T-cell (primary cell): ENCODE measurements around the gene C8A. TPM values are rescaled to one million over a fixed set of nuclear protein-coding genes. Genes with fewer than 3 reads are reported as not detected.

ENCODE experiments used
- ATAC-seq, 4 experiments: fragments of 200-7000 bp in 3 of 4; fragments of 150-1000 bp in 1 of 4; cut with Tn5 transposase; replicated peaks in 1 of 4; 1 replicate in 3 of 4; 2 replicates in 1 of 4; pipeline ENCODE4 v1.10.0; 2021; ENCODE audit warnings: moderate library complexity in 3 of 4, mild to moderate bottlenecking in 2 of 4, moderate number of reproducible peaks in 1 of 4
- CTCF ChIA-PET, 2 donors: fragments of 300-600 bp; sonication (Branson Sonifier 250); formaldehyde crosslinking; loops; one replicate each; lab custom pipeline; 2022; ENCODE audit warnings: antibody characterized with exemption in 2 of 2; lab: Charles Lee
- POLR2A ChIA-PET, 2 donors: fragments of 300-600 bp; sonication (Branson Sonifier 250); formaldehyde crosslinking; loops; one replicate each; lab custom pipeline; 2022; ENCODE audit warnings: antibody characterized with exemption in 2 of 2; lab: Charles Lee
- DNase-seq, 35 experiments: peaks; one replicate each; pipeline versions ENCODE4 v3.0.0 to v3.0.0-alpha.2; 2013 to 2023
- H3K27ac ChIP-seq: one replicate; pipeline ENCODE4 v1.5.1; 2013; ENCODE audit warnings: low read length
- H3K27me3 ChIP-seq, 2 experiments: replicated peaks in 1 of 2; 1 replicate in 1 of 2; 2 replicates in 1 of 2; pipeline versions ENCODE4 v1.6.1 to v1.7.0; 2013; ENCODE audit warnings: low read length in 1 of 2, mixed read lengths in 1 of 2; ENCODE audit not compliant: control insufficient read depth in 2 of 2, insufficient read depth in 2 of 2; ENCODE audit errors: extremely low read depth in 1 of 2
- H3K36me3 ChIP-seq, 2 donors: 1 replicate in 1 of 2; 2 replicates in 1 of 2; pipeline versions ENCODE4 v1.6.1 to v1.7.0; 2013; ENCODE audit warnings: low read length in 1 of 2; ENCODE audit not compliant: control insufficient read depth in 2 of 2, insufficient read depth in 1 of 2; ENCODE audit errors: extremely low read depth in 1 of 2
- H3K4me1 ChIP-seq, 2 experiments: 1 replicate in 1 of 2; 2 replicates in 1 of 2; pipeline versions ENCODE4 v1.6.1 to v1.7.0; 2013; ENCODE audit warnings: low read length in 2 of 2, mixed read lengths in 1 of 2; ENCODE audit not compliant: insufficient read depth in 2 of 2, control insufficient read depth in 1 of 2; ENCODE audit errors: extremely low read depth in 1 of 2
- H3K4me3 ChIP-seq, 2 donors: 1 replicate in 1 of 2; 2 replicates in 1 of 2; pipeline versions ENCODE4 v1.5.1 to v1.7.0; 2013; ENCODE audit warnings: mild to moderate bottlenecking in 2 of 2, low read length in 1 of 2, moderate library complexity in 1 of 2; ENCODE audit not compliant: control insufficient read depth in 1 of 2; ENCODE audit errors: extremely low read depth in 1 of 2
- H3K9me3 ChIP-seq: 2 replicates; pipeline ENCODE4 v1.7.0; 2013
- H3K27ac Mint-ChIP-seq, 2 donors: one replicate each; pipeline ENCODE4 v1.8.0; 2020 to 2021; ENCODE audit warnings: mild to moderate bottlenecking in 2 of 2, mixed read lengths in 2 of 2
- H3K27me3 Mint-ChIP-seq, 2 donors: one replicate each; pipeline ENCODE4 v1.8.0; 2021 to 2022; ENCODE audit warnings: mixed read lengths in 2 of 2
- H3K36me3 Mint-ChIP-seq: one replicate; pipeline ENCODE4 v1.8.0; 2021; ENCODE audit warnings: mixed read lengths
- H3K4me1 Mint-ChIP-seq, 3 donors: one replicate each; pipeline ENCODE4 v1.8.0; 2020 to 2022; ENCODE audit warnings: mixed read lengths in 3 of 3, mild to moderate bottlenecking in 1 of 3
- H3K4me3 Mint-ChIP-seq, 3 donors: one replicate each; pipeline ENCODE4 v1.8.0; 2020 to 2022; ENCODE audit warnings: mild to moderate bottlenecking in 3 of 3, mixed read lengths in 3 of 3, moderate library complexity in 3 of 3
- H3K9me3 Mint-ChIP-seq, 3 donors: one replicate each; pipeline ENCODE4 v1.8.0; 2020 to 2022; ENCODE audit warnings: mixed read lengths in 3 of 3
- WGBS: methylation state at CpG from one replicate; pipeline ENCODE4 v1.1.5; 2013; ENCODE audit warnings: missing lambda C conversion rate; ENCODE audit not compliant: insufficient coverage; 5-methylcytosine and 5-hydroxymethylcytosine counted together
- total RNA-seq, 35 experiments: library from RNA in 6 of 35; stranded (reverse) in 6 of 35; fragments of 120-200 nt in 1 of 35; gene quantifications; one replicate each; pipeline versions ENCODE4 v1.2.1 to v1.2.4 and lab custom pipeline; 2013 to 2026

Gene C8A
- total RNA-seq, 5 donors from 2014 or later (not counting 1 experiment from before 2014, with no cell fraction given) = 0.12 TPM; not detected in 4

DNA sequence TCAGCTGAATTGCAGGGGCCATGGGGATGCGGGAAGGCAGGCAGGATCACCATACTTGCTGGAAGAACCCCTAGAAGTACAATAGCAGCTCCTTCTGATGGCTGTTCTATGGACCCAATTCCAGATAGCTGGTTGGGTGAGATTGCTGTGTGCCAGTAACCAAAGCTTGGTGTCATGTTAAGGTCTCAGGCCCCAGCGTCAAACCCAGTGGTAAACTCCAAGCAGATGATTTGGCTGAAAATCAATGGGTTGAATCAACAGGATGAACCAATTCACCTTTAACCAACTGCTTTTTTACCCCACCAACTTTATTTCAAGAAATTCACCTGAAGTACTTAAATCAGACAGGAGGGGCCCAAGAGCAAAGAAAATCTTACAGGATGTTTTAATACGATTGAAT lies 73.4 kb downstream of the C8A start:
- ChIA-PET CTCF (no interaction called here), POLR2A (no interaction called here)
- Mint-ChIP-seq H3K9me3 (peaks cover 0 to 7% (median 5%) of the 10 kb centered on the region in 3 donors), H3K27ac (no peak overlapping the region), H3K4me3 (no peak overlapping the region), H3K27me3 (peaks cover 4% of the 10 kb centered on the region in 2 donors), H3K4me1 (no peaks in the 10 kb centered on the region), H3K36me3 (no peaks in the 10 kb centered on the region)
- 83% methylated on average over 1 of the region's 3 CpGs for WGBS
- H3K4me1 ChIP-seq = no peaks in the 10 kb centered on the region
- no peaks in the 10 kb centered on the region for H3K27me3 ChIP-seq
- ATAC-seq (no peak), DNase-seq (no peak)
- no peak overlapping the region for H3K4me3 ChIP-seq
- no peaks in the 10 kb centered on the region for H3K36me3 ChIP-seq
- H3K9me3 ChIP-seq = no peaks in the 10 kb centered on the region
- H3K27ac ChIP-seq = no peak overlapping the region

DNA sequence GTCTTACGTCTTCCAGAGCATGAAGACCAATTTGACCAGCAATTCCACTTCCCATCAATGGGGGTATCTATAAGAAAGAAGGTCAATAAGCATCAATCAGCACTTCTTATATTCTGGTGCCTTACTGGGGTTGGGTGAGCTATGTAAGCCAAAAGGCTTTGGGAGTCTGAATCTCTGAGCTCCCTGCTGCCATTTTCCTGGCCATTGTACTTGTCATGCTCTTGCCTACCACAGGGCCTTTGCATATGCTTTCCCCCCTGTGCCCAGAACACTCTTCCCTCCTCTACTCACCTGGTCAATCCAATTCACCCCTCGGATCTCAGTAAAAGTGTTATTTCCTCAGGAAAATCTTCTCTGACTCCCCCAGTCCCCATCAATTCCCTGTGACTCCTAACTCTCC lies 74.9 kb downstream of the C8A start:
- ChIA-PET POLR2A (no interaction called here), CTCF (no interaction called here)
- WGBS = 63% methylated on average over 1 of the region's 2 CpGs

DNA sequence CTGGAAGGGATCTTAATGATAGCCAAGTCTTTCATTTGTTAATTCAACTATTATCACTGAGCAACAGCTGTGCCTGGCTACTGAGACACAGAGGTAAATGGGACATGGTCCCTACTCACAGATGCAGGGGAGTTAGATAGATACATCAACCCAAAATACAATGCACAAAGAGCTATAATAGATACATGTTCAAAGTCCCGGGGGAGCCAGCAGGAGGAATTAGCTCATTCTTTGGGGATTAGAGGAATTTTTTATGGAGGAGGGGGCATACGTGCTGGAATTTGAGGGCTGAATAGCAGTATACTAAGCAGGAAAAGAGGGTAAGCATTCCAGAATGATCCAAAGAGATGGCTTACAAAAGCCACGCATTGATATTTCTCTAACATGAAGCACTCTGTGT lies 76.6 kb downstream of the C8A start:
- no peaks in the 10 kb centered on the region for H3K4me1 Mint-ChIP-seq
- ChIA-PET POLR2A (no interaction called here), CTCF (no interaction called here)
- peaks cover 0 to 5% (median 4%) of the 10 kb centered on the region in 3 donors for H3K9me3 Mint-ChIP-seq
- H3K36me3 ChIP-seq = no peaks in the 10 kb centered on the region
- H3K36me3 Mint-ChIP-seq = no peaks in the 10 kb centered on the region
- H3K27me3 Mint-ChIP-seq = no peaks in the 10 kb centered on the region
- WGBS = no CpG with 5 or more reads among the region's 3 CpGs
- H3K4me1 ChIP-seq = no peaks in the 10 kb centered on the region
- H3K27me3 ChIP-seq = no peaks in the 10 kb centered on the region
- no peaks in the 10 kb centered on the region for H3K9me3 ChIP-seq
- H3K4me3 ChIP-seq = no peak overlapping the region
- ATAC-seq = no peak
- H3K27ac Mint-ChIP-seq = no peak overlapping the region
- DNase-seq = no peak
- H3K27ac ChIP-seq = no peak overlapping the region
- no peak overlapping the region for H3K4me3 Mint-ChIP-seq

More for the DNA sequence above, 74.9 kb downstream of the C8A start:
- Histone ChIP-seq H3K36me3 (no peaks in the 10 kb centered on the region), H3K27me3 (no peaks in the 10 kb centered on the region), H3K9me3 (no peaks in the 10 kb centered on the region), H3K4me3 (no peak overlapping the region), H3K4me1 (no peaks in the 10 kb centered on the region), H3K27ac (no peak overlapping the region)
- H3K4me1 Mint-ChIP-seq = no peaks in the 10 kb centered on the region
- H3K27ac Mint-ChIP-seq = no peak overlapping the region
- no peak for ATAC-seq
- H3K27me3 Mint-ChIP-seq = no peaks in the 10 kb centered on the region
- H3K9me3 Mint-ChIP-seq = peaks cover 0 to 5% (median 4%) of the 10 kb centered on the region in 3 donors
- DNase-seq = no peak
- H3K4me3 Mint-ChIP-seq = no peak overlapping the region
- H3K36me3 Mint-ChIP-seq = no peaks in the 10 kb centered on the region

GRCh38 chr1:56931686-56932085 lies 77.1 kb downstream of the C8A start:
- H3K4me1 Mint-ChIP-seq = no peaks in the 10 kb centered on the region
- WGBS = 60% methylated on average over 1 of the region's 3 CpGs

DNA sequence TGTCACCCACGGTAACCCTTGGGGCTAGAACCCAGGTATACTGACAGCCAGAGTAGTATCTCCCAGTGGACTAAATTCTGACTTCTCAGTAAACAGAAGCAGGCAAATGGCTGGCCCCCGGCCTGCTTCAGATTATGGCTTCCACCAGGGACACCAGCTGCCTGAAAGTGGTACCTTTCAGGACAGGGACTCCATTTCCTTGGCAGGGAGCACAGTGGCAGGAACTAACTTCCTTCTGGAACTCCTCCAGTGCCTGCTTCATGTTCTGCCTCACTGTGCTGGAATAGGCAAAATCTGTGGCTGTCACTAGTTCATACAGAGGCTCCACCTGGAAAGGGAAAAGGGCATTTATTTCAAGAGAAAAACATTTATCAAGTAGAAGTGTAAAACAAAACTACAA lies 78.6 kb downstream of the C8A start:
- Mint-ChIP-seq H3K9me3 (peaks cover 0 to 5% (median 4%) of the 10 kb centered on the region in 3 donors), H3K27me3 (no peaks in the 10 kb centered on the region), H3K4me3 (no peak overlapping the region), H3K27ac (no peak overlapping the region), H3K36me3 (no peaks in the 10 kb centered on the region), H3K4me1 (no peaks in the 10 kb centered on the region)
- no peak for ATAC-seq
- ChIA-PET CTCF (no interaction called here), POLR2A (interaction anchor here in 1 of 2 donors (0.5 kb wide), 1 partner anchor 96 kb away, joined by 4 read pairs; no protein-coding TSS in a partner anchor)
- Histone ChIP-seq H3K27me3 (no peaks in the 10 kb centered on the region), H3K27ac (no peak overlapping the region), H3K9me3 (no peaks in the 10 kb centered on the region), H3K4me1 (no peaks in the 10 kb centered on the region), H3K4me3 (no peak overlapping the region), H3K36me3 (no peaks in the 10 kb centered on the region)
- no peak for DNase-seq
- WGBS = 64% methylated on average over 2 of the region's 2 CpGs

More at GRCh38 chr1:56931686-56932085, 77.1 kb downstream of the C8A start:
- Histone ChIP-seq H3K4me1 (no peaks in the 10 kb centered on the region), H3K27me3 (no peaks in the 10 kb centered on the region), H3K9me3 (no peaks in the 10 kb centered on the region), H3K36me3 (no peaks in the 10 kb centered on the region), H3K27ac (no peak overlapping the region), H3K4me3 (no peak overlapping the region)
- no peak overlapping the region for H3K27ac Mint-ChIP-seq
- no peak overlapping the region for H3K4me3 Mint-ChIP-seq
- ATAC-seq (no peak), DNase-seq (no peak)
- CTCF ChIA-PET = no interaction called here
- POLR2A ChIA-PET = no interaction called here
- H3K9me3 Mint-ChIP-seq = peaks cover 0 to 5% (median 4%) of the 10 kb centered on the region in 3 donors
- H3K36me3 Mint-ChIP-seq = no peaks in the 10 kb centered on the region
- no peaks in the 10 kb centered on the region for H3K27me3 Mint-ChIP-seq

- Histone ChIP-seq H3K9me3 (no peaks in the 10 kb centered on the region), H3K4me3 (no peak overlapping the region), H3K27me3 (no peaks in the 10 kb centered on the region), H3K27ac (no peak overlapping the region), H3K4me1 (no peaks in the 10 kb centered on the region), H3K36me3 (no peaks in the 10 kb centered on the region)
- WGBS = no CpG with 5 or more reads among the region's 2 CpGs
- no peak for DNase-seq
- Mint-ChIP-seq H3K27me3 (no peaks in the 10 kb centered on the region), H3K9me3 (peaks cover 0 to 4% (median 2%) of the 10 kb centered on the region in 3 donors), H3K4me1 (no peaks in the 10 kb centered on the region), H3K27ac (no peak overlapping the region), H3K4me3 (no peak overlapping the region), H3K36me3 (no peaks in the 10 kb centered on the region)
- CTCF ChIA-PET = no interaction called here
- no peak for ATAC-seq
- POLR2A ChIA-PET = interaction anchor here in 1 of 2 donors (0.5 kb wide), 1 partner anchor 96 kb away, joined by 4 read pairs; no protein-coding TSS in a partner anchor
Observed at GRCh38 chr1:56933606-56934005, 79.0 kb downstream of the C8A start.
